Suppressor macrophage (primary cell): ENCODE measurements around the gene GABPA.
A peak's percentile ranks its signal among the peaks of the same experiment; 100 is the strongest.
"Not testable (repeated sequence)": the region's sequence is repeated elsewhere in the genome, so short reads cannot be mapped to it uniquely, and the experiment has no call there.

Source experiments
- DNase-seq, 4 experiments: peaks; one replicate each; pipeline ENCODE4 v3.0.0-alpha.2; 2020 to 2022
- total RNA-seq, 17 experiments: gene quantifications; one replicate each; lab custom pipeline; 2026; ENCODE audit warnings: mixed read lengths in 6 of 17, inconsistent platforms in 3 of 17; lab: John Stamatoyannopoulos, UW

Gene GABPA
- total RNA-seq: 22.3 to 72.0 (median 42.2) reads per million in 17 experiments

DNA sequence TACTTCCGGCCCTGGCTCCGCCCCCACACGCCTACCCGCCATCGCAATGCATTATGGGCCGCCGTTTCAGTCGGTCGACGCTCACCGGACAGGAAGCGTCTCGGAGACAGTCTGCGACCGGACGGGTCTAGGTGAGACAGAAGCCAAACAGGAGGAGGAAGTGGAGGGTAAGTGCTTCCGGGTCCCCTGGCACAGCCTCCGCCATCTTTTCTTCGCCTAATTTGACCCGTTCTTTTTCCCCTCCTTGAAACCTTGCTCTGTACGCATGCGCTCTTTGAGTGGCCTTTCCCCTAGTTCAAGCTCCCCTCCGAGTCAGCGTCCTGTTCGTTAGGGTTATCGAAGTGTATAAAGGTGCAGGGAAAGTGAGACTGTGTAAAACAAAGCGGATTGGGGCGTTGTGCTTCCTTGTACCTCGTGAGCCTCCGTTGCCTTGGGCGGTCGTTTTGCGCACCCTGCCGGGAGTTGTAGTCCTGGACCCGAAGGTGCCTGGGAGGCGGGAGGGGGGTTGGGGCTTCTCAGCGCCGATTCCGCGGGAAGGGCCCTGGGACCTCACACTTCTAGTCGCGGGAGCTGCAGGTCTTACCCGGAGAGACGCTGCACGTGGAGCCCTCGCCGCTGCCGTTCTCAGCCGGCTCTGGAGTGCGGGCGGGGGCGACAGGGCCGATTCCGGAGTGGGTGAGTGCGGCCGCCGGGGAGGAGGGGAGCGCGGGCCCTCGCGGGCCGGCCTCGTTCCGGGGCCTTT is at the start of gene GABPA, which contains the start of gene ATP5PF:
Gene GABPA (plus strand): TSS at position 69 of the 742 bp plus-strand sequence. CDS start 6,627 bp downstream, outside the sequence.
Gene ATP5PF (minus strand): TSS at position 1 of the 742 bp plus-strand sequence. CDS start 5,110 bp downstream, outside the sequence.
- peak; percentile 98 to 99 (median 99) for DNase-seq

DNA sequence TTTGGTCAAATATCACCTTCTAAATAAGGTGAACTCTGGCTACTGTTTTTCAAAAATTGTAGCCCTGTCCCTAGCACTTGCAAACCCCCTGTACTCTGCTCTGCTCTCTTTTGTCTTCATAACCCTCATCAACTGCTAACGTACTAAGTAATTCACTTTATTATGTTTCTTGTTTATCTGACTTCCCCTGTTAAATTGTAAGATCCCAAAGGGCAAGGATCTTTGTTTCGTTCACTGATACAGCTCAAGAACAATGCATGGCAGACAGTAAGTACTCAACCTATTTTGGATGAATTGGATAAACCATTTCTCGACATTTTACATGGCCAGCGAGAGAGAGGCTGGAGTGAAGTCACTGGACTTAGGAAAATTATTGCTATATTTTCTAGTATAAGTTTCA is 47.0 kb upstream of the GABPA start:
- DNase-seq: no peak

DNA sequence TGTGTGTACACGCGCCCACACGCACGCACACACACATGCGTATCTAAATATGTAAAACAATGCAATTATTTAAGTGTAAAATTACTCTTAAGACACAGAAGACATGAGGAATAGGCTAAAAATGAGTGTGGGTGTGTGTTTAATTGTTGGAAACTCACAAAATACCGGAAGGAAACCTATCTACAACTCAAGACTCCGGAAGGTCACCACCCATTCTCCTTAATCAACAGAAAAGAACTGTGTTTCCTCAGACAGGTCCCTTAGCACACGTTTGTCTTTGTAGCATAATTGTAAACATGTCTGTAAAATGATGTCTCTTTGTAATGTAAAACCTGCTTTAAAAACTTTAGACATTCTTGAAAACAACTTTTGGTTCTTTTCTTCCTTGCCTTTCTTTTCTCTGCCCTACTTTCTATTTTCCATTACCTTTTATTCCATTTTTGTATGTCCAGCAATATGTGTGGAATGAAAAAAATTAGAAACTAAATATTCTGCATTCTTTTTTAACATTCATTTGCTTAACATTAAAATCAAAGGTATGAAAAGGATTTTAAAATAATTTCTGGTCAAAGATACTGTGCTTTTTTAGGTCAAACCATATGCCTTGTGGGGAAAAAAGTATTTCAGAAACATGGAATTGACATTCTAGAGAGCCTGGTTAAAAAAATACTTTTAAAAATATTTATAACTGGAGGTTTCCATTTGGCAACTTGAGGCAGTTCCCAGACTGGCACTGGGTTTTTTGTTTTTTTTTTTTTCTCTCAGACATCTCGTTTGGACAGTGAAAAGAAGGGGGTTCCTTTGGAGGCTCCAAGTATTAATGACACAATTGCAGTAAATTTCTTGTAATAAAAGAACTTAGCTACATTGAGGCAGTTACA is 46.3 kb upstream of the GABPA start:
- DNase-seq: no peak

DNA sequence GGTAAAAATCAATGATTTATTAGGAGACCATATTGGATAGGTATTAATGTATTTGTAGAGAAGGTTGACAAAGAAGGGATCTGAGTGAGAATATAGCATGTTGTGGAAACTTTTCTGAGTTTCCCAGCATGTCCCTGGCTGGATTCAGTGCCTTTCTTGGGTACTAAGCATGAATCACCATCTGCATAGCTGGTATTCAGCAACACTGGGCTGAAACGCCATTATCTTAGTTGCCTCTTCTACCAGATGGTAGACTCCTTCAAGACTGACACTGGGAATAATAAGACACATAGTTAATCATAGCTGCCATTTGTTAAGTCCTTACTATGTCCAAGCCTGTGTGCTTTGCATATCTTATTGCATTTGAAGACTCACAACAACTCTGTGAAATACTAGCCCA is 45.5 kb upstream of the GABPA start:
- no peak for DNase-seq

DNA sequence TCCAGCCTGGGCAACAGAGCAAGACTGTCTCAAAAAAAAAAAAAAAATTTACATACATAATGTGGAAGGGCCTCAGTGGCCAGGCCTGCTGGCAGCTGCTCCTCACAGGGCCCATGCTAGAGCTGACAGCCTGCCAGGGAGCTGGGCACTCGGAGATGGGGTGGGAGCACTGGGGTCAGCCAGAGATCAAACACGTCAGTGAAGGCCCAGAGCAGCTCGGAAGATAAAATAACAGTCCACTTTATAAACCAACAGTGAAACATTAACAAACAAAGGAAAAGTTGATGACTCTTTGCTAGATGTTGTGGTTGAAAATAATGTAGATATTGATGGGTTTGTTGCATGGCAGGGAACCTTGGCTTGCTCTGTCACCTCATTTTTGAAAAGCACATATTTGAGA is 42.8 kb upstream of the GABPA start:
- DNase-seq: no peak

DNA sequence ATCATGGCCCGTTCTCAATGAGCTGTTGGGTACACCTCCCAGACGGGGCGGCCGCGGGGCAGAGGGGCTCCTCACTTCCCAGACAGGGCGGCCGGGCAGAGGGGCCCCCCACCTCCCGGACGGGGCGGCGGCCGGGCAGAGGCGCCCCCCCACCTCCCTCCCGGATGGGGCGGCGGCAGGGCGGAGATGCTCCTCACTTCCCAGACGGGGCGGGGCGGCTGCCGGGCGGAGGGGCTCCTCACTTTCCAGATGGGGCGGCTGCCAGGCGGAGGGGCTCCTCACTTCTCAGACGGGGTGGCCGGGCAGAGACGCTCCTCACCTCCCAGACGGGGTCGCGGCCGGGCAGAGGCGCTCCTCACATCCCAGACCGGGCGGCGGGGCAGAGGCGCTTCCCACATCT is 39.3 kb upstream of the GABPA start:
- not testable (repeated sequence) for DNase-seq

DNA sequence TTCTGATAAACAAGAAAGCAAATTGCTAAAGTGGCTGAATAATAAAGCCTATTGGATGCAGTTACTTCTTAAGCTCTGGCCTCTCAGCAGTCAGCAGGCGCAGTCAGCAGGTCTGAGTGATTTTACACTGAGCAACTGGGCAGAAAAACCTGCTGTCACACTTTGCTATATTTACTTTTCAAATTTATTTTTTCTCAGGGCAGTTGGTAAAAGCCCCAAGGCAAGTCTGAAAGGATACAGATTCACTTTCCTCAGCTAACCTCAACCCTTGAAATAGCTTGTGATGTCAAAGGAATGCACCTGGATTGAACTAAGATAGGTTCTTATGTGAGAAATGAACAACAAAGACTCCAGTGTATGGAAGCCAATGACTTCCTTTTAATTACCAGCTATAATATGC is 34.0 kb upstream of the GABPA start:
- no peak for DNase-seq

DNA sequence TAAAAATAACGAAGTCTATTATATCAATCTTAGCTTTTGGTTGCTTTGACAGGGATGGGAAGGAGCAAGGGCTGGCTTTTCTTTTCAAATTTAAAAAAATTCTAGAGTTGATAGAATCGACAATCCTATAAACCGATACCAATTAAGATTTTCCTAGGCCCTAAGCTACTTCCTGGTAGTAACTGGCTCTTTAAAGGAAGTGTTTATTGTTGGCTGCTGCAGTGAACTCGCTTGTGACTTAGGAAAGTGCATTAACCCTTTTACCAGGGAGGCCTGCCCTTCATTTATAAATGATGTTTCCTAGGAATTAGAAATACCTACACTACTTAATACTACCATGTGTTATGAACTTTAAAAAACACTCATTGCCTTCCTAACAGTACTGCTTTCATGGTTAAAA is 33.2 kb upstream of the GABPA start:
- peak in 2 of 4 experiments; percentile 10 to 26 for DNase-seq

DNA sequence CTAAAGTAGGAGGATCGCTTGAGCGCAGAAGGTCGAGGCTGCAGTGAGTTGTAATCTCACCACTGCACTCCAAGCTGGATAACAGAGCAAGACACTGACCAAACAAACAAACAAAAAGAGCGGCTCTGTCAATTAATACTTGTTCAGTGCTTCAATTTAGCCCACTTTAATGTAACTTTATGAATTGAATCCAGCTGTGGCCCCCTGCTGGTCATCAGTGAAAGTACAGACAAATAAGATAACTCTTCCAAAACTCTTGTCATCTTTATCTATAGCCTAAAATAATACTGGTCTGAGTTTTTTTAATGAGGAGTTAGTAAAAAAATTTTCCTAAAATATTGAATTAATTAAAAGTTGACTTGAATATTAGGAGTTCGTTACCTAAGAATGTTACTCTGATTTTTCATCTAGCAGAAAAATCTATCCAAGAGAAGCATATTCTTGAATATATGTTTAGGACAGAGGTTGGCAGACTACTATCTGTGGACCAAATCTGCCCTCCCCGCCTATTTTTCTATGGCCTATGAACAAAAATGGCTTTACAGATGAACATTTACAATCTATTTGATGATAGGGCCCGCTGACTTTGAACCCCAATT is 26.2 kb upstream of the GABPA start:
- DNase-seq: peak; percentile 66 to 81 (median 69)

DNA sequence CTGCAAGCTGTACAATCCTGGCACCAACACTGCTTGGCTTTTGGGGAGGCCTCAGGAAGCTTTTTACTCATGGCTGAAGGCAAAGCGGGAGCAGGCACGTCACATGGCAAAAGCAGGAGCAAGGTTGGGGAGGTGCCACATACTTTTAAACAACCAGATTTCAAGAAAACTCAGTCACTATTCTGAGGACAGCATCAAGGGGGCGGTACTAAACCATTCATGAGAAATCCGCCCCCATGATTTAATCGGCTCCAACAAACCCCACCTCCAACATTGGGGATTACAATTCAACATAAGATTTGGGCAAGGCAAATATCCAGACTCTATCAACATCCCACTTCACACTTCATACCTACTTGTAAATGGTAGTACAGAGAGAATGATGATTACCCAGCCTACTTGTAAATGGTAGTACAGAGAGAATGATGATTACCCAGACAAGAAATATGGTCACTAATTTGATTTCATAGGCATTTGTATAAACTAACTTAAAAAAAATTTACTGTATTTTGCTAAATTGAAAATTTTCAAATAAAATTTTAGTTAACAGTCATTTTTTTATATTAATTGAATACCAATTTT is 25.0 kb upstream of the GABPA start:
- DNase-seq: no peak

DNA sequence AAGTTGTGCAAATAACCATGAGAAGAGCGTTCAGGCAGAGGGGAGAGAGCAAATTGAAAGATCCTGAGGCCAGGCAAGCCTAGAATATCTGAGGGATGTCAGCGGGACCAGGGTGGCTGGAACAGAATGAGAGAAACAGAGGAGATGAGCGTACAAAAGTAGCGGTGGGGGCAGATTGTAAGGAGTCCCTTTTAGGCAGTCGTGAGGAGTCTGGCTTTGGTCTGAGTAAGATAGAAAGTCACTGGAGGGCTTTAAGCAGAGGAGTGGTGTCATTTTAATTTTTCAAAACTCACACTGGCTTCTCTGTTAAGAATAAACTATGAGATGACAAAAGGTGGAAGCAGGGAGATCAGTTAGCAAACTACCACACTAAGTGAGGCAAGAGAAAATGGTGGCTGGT is 24.2 kb upstream of the GABPA start:
- DNase-seq: no peak

DNA sequence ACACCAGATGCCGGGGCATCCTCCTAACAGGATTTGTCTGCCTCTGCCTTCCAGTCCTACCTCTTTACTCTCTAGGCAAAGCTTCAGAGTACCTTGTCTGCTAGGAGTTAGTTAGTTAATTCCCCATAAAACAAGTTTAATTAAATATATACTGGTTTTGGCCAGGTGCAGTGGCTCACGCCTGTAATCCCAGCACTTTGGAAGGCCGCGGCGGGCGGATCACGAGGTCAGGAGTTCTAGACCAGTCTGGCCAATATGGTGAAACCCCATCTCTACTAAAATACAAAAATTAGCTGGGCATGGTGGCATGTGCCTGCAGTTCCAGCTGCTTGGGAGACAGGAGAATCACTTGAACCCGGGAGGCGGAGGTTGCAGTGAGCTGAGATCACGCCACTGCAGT is 20.7 kb upstream of the GABPA start:
- not testable (repeated sequence) for DNase-seq

DNA sequence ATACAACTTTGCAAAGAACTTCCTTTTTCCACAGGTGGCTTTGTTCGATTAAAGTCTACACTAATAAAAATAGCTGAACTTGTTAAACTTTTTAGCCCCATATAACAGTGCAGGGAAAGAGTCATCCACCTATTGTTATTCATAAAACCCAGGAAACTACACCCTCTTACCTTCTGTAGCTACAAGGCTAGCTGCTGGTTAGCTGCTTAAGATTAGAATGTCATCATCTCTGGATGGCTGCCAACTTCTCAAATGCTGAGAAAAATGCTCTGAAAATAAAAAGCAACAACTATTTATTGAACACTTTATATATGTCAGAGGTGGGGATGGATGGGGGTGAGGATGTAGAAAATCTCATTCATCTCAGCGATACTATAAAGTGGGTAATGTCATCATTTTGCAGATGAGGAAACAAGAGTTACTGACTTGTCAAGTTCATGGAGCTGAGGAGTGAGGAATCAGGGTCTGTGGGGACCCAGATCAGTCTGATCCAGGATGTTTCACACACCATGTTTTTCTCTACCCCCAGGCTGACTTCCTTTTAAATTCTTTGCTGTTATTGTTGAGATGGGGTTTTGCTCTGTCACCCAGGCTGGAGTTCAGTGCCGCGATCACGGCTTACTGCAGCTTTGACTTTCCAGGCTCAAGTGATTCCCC is 17.2 kb upstream of the GABPA start:
- DNase-seq: peak in 1 of 4 experiments; percentile 19

DNA sequence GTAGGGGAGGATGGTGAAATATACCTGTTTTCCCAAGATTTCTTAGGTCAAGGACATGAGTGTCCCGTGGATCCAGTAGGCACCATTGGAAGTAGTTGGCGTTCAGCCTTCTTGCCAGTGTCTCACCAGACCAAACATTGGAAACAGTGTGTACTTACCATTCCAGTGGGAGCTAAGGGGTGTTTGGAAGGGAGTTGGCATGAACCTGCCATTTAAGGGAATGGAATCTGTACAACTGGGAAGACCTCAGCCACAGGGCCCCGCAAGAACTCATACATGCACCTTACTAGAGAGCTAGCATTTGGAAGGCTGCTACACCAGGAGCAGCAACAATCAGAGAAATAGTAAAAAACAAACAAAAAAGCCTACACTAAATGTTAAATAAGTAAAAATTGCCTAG is 12.8 kb upstream of the GABPA start:
- no peak for DNase-seq

DNA sequence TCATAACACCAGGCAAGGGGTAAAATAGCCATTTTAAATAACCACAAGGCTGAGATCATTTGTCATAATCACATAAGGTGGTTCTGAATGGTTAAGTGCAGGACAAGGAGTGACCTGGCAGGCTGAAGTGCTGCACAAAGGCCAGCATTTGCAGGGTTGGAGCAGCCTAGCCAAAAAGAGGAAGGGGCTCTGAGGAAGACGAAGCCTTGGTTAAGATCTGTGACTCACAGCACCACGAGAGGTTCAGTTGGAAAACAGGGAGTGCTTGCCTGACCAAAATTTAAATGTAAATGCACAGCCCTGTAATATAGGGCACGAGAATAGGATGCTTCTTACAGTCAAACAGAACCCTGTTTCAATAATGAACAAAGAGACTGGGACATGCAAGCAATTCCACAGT is 12.1 kb upstream of the GABPA start:
- DNase-seq: peak; percentile 67 to 87 (median 80)

DNA sequence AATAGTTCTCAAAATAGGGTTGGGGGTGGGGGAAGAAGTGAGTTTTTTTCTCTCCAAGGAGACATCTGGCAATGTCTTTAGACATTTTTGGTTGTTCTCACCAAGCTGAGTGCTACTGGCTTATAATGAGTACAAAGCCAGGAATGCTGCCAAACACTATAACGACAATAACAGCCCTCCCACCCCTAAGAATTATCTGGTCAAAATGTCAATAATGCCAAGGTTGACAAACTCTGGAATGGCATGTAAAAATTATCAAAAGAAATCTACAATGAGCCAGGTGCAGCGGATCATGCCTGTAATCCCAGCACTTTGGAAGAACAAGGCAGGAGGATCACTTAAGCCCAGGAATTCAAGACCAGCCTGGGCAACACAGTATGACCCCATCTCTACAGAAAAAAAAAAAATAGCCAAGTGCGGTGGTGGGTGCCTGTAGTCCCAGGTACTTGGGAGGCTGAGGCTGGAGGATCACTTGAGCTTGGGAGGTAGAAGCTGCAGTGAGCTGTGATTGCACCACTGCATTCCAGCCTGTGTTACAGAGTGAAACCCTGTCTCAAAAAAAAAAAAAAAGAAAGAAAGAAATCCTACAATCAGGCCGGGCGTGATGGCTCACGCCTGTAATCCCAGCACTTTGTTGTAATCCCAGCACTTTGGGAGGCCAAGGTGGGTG is 2.5 kb upstream of the GABPA start:
- no peak for DNase-seq

DNA sequence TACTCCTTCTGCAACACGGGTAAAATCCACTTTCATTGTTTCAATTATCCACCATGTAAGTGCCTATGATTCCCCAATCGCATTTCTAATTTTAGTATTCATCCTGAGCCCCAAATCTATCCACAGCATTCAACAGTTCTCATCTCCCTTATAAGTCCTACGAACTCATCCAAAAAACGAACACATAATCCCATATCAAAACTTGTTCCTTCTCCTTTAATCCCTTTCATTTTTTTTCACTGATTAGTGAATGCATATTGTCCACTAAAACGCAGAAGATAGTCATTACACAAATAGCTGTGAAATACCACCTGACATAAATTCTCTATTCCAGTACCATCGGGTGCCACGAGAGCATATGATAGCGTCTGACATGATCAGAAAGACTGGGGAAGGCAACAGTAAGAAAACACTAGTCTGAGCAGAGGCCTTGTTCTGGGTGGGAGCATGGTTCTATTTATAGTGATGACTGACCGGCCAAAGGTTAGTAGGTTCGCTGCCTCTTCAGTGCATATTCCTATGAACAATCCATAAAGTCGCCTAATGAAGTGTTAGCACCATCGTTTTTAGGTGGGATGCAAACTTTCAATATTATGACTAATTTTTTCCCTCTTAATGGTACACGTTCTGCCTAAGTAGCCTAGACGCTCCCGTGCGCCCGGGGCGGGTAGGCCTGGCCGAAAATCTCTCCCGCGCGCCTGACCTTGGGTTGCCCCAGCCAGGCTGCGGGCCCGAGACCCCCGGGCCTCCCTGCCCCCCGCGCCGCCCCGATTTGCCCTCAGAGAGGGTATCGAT is 716 bp upstream of the GABPA start:
- DNase-seq: peak; percentile 55 to 75 (median 60)

DNA sequence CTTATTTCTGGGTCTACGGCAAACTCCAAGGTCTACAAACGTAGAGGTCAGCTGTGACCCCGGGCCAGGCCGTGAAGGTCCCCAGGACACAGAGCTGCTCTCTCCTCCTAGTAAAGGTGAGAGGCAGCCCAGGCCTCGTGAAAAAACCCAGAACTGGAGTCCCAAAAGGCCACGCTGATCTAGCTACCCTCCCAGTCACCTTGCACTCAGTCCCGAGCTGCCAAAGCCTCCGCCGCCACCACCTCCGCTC is 193 bp upstream of the GABPA start:
- no peak for DNase-seq

DNA sequence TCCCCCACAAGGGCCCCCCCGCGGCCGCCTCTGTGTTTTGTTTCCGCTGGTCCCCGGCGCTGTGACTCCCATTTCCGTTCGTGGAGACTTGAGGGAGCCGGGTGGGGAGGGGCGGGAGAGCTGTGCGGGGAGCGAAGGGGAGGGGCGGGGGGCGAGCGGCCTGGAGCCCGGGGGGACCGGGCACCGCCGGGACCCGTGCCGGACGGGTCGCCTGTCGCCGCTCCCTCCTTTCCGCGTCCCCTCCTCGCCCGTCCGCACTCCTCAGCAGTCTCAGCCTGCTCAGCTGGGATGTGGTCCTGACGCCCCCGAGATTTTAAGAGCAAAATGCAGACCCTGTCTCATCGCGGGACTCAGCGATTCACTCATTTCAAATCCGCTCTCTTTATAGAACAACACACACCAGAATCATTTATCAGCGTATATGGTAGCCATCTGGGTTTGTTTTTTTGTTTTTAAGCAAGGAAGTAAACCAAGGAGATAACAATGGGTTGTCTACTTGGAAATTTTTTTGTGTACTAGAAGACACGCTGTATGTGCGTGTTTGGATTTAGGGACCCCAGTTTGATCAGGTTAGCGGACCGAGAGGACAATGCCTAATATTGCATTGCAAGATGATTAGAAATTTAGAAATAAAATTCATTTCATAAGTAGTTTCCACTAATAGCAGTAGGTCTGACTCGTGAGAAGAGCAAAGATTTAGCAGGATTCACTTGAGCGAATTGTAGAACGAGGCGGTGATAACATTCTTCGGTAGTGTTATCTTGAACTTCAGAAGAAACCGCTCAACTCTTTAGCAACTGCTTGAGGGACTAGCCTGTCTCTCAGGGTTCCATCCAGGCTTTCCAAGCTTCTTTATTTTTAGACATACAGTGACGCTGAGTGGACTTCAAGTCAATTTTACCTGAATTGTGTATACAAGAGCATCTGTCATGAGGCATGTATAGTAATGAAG is 1.1 kb downstream of the GABPA start:
- peak; percentile 71 to 88 (median 81) for DNase-seq

DNA sequence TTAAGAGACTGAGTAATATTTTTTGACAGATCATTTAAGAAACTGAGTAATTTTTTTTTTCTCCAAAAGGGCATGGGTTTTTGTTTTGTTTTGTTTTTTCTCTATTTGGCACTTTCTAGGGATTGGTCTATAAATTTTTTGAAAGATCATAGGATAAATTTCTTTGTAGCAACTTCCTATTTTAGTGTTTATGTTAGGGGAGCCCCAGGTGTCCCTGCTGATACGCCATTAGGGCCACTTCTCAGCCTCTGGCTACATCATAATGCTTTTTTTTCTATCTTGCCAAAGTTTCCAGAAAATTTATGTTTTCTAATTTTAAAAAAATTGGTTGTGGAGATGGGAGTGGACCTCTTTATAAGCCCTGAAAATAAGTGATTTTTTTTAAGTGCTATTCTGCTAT is 2.6 kb downstream of the GABPA start:
- DNase-seq: no peak
